GM12878 (cell line): Measurements from ENCODE around the gene FAM98C. TPM values are rescaled to one million over a fixed set of nuclear protein-coding genes. Genes with fewer than 3 reads are reported as not detected.

Experiments
- ATAC-seq: fragments of 200-7000 bp; cut with Tn5 transposase; 3 replicates; pipeline ENCODE4 v1.9.1; 2020; ENCODE audit warnings: mild to moderate bottlenecking, moderate library complexity
- BruUV-seq: library from RNA; stranded (reverse); fragments of 400-500 nt; replicated peaks from 2 replicates; lab custom pipeline; 2021; lab: Mats Ljungman, UMichigan
- CTCF ChIA-PET: fragments of 300-600 bp; sonication (Branson Sonifier 250); formaldehyde crosslinking; extraction: SDS; loops from one replicate; lab custom pipeline; 2021; ENCODE audit warnings: inconsistent platforms; lab: Yijun Ruan, JAX
- POLR2A ChIA-PET: fragments of 350-600 bp; formaldehyde crosslinking; extraction: SDS; loops from one replicate; lab custom pipeline; 2021; ENCODE audit warnings: inconsistent platforms; lab: Charles Lee
- RAD21 ChIA-PET: fragments of 300-600 bp; sonication (Branson Sonifier 250); formaldehyde crosslinking; loops from one replicate; lab custom pipeline; 2023; ENCODE audit warnings: antibody characterized with exemption; ENCODE audit not compliant: unreplicated experiment; lab: Charles Lee
- SMC1A ChIA-PET: fragments of 300-600 bp; sonication (Branson Sonifier 250); formaldehyde crosslinking; loops from one replicate; lab custom pipeline; 2023; ENCODE audit not compliant: unreplicated experiment, uncharacterized antibody; lab: Charles Lee
- DNase-seq: peaks from one replicate; pipeline ENCODE4 v3.0.0-alpha.2; 2011; ENCODE audit warnings: low read depth, low spot score
- FAIRE-seq: peaks from 3 replicates; lab custom pipeline; 2011; peaks lifted over from hg19 to GRCh38; lab: Jason Lieb, UNC
- H2AFZ ChIP-seq: 2 replicates; pipeline ENCODE4 v1.6.0; 2011; ENCODE audit warnings: low read depth, low read length, control low read depth; ENCODE audit not compliant: control insufficient read depth
- H3K27ac ChIP-seq: 2 replicates; pipeline ENCODE4 v1.5.1; 2011; ENCODE audit warnings: control low read depth; ENCODE audit not compliant: control insufficient read depth, insufficient read depth
- H3K27me3 ChIP-seq, 2 experiments: replicated peaks in 1 of 2; 2 replicates each; pipeline versions ENCODE4 v1.6.0 to v1.6.1; 2011; ENCODE audit warnings: low read length in 1 of 2; ENCODE audit not compliant: control insufficient read depth in 2 of 2, insufficient read depth in 2 of 2
- H3K36me3 ChIP-seq, 2 experiments: 2 replicates each; pipeline ENCODE4 v1.5.1; 2011; ENCODE audit warnings: low read length in 1 of 2; ENCODE audit not compliant: control insufficient read depth in 2 of 2, insufficient read depth in 2 of 2
- H3K4me1 ChIP-seq: 2 replicates; pipeline ENCODE4 v1.6.1; 2011; ENCODE audit warnings: mild to moderate bottlenecking, low read length, moderate library complexity, mixed read lengths; ENCODE audit not compliant: control insufficient read depth, insufficient read depth
- H3K4me2 ChIP-seq: 2 replicates; pipeline ENCODE4 v1.6.0; 2011; ENCODE audit warnings: control low read depth; ENCODE audit not compliant: control insufficient read depth, insufficient read depth
- H3K4me3 ChIP-seq: fragments of 200-600 bp; sonication (generic); 2 replicates; pipeline ENCODE4 v1.5.1; 2016
- H3K79me2 ChIP-seq: 2 replicates; pipeline ENCODE4 v1.6.0; 2011; ENCODE audit warnings: low read length; ENCODE audit not compliant: control insufficient read depth, insufficient read depth
- H3K9ac ChIP-seq: 2 replicates; pipeline ENCODE4 v1.8.0; 2011; ENCODE audit warnings: low read length, control low read depth, mixed read lengths; ENCODE audit not compliant: control insufficient read depth, insufficient read depth
- H3K9me3 ChIP-seq: replicated peaks from 3 replicates; pipeline ENCODE4 v1.5.1; 2011; ENCODE audit warnings: mild to moderate bottlenecking, low read length; ENCODE audit not compliant: control insufficient read depth, insufficient read depth
- H4K20me1 ChIP-seq: 2 replicates; pipeline ENCODE4 v1.6.0; 2011; ENCODE audit not compliant: control insufficient read depth, insufficient read depth
- CBFB ChIP-seq: IDR thresholded peaks from 2 replicates; pipeline ENCODE4 v1.6.1; 2016; ENCODE audit warnings: antibody characterized with exemption, low read depth
- GATAD2B ChIP-seq: fragments of 450-650 bp; conservative IDR thresholded peaks from 2 replicates; pipeline ENCODE4 v1.6.1; 2017; ENCODE audit warnings: low read depth, mild to moderate bottlenecking, moderate library complexity
- JUNB ChIP-seq: IDR thresholded peaks from 2 replicates; pipeline ENCODE4 v1.6.1; 2016; ENCODE audit warnings: antibody characterized with exemption, mild to moderate bottlenecking
- LARP7 ChIP-seq: fragments of 450-650 bp; IDR thresholded peaks from 2 replicates; pipeline ENCODE4 v1.6.1; 2017; ENCODE audit warnings: mild to moderate bottlenecking
- MYB ChIP-seq: fragments of 150-350 bp; IDR thresholded peaks from 2 replicates; pipeline ENCODE4 v1.6.1; 2014; ENCODE audit warnings: mild to moderate bottlenecking, low read depth, low read length, borderline replicate concordance
- PAX8 ChIP-seq: fragments of 450-650 bp; IDR thresholded peaks from 2 replicates; pipeline ENCODE4 v1.6.1; 2017; ENCODE audit warnings: mild to moderate bottlenecking, moderate library complexity
- RCOR1 ChIP-seq: conservative IDR thresholded peaks from 2 replicates; pipeline ENCODE4 v1.6.1; 2012; ENCODE audit warnings: low read depth, low read length, improper control_type of control experiment
- SMAD1 ChIP-seq: fragments of 450-650 bp; IDR thresholded peaks from 2 replicates; pipeline ENCODE4 v1.6.1; 2018; ENCODE audit warnings: mild to moderate bottlenecking, low read depth; ENCODE audit not compliant: partially characterized antibody
- SPI1 ChIP-seq: IDR thresholded peaks from 2 replicates; pipeline ENCODE4 v1.6.1; 2011; ENCODE audit warnings: low read depth, mild to moderate bottlenecking, low read length, moderate library complexity, borderline replicate concordance; ENCODE audit not compliant: insufficient read depth
- STAT1 ChIP-seq: fragments of 450-650 bp; conservative IDR thresholded peaks from 2 replicates; pipeline ENCODE4 v1.6.1; 2014; ENCODE audit warnings: antibody characterized with exemption, mild to moderate bottlenecking
- SUZ12 ChIP-seq: fragments of 200-600 bp; sonication (generic); IDR thresholded peaks from one replicate; pipeline ENCODE4 v1.6.1; 2018; ENCODE audit warnings: antibody characterized with exemption, mild to moderate bottlenecking; ENCODE audit not compliant: unreplicated experiment
- YY1 ChIP-seq: IDR thresholded peaks from 2 replicates; pipeline ENCODE4 v1.6.1; 2011; ENCODE audit warnings: low read depth, mild to moderate bottlenecking, low read length
- ZNF622 ChIP-seq: fragments of 450-650 bp; IDR thresholded peaks from 2 replicates; pipeline ENCODE4 v1.6.1; 2017; ENCODE audit warnings: mild to moderate bottlenecking, inconsistent platforms
- ZZZ3 ChIP-seq: IDR thresholded peaks from 2 replicates; pipeline ENCODE4 v1.6.1; 2011; ENCODE audit warnings: low read depth; ENCODE audit not compliant: control insufficient read depth, insufficient read length
- WGBS: methylation state at CpG from one replicate; pipeline ENCODE4 v1.1.6; 2016; ENCODE audit warnings: low lambda C conversion rate; ENCODE audit not compliant: insufficient replicate concordance, insufficient coverage; ENCODE audit errors: missing lambda C conversion rate; 5-methylcytosine and 5-hydroxymethylcytosine counted together
- in situ Hi-C: fragments of 300-500 bp; cut with MboI; formaldehyde crosslinking; loops from 9 replicates; pipeline ENCODE4 v1.14.3; 2018; ENCODE audit warnings: mixed read lengths
- intact Hi-C: fragments of 100-400 bp; cut with micrococcal nuclease; formaldehyde crosslinking; loops from one replicate; pipeline ENCODE4 v1.14.2; 2022; ENCODE audit not compliant: unreplicated experiment
- polyA plus RNA-seq, 11 experiments: library from polyadenylated mRNA; depleted of rRNA in 4 of 11; unstranded in 6 of 11; stranded (reverse) in 5 of 11; fragments of >200 nt; fragmentation: Nextera tagmentation in 4 of 11; fragmentation: Illumina TruSeq in 1 of 11; extraction: Ambion mirVana in 4 of 11; extraction: Trizol in 1 of 11; gene quantifications; 1 replicate in 1 of 11; 2 replicates in 10 of 11; pipeline versions ENCODE4 v1.2.1 to v1.2.3, GENCODE V29; 2011 to 2016; ENCODE audit warnings: inconsistent platforms in 2 of 11, missing spikeins in 2 of 11, low read depth in 1 of 11
- total RNA-seq, 4 experiments: library from RNA; depleted of rRNA in 3 of 4; stranded (reverse); fragments of >200 nt in 3 of 4; fragmentation: Illumina TruSeq in 1 of 4; extraction: Trizol in 1 of 4; gene quantifications; 2 replicates each; pipeline versions ENCODE4 v1.2.1 to v1.2.3, GENCODE V29; 2013 to 2021
- TF ChIP-seq, protein P1 (sequence below): fragments of 150-350 bp; IDR thresholded peaks from 2 replicates; pipeline ENCODE4 v1.6.1; 2016; ENCODE audit warnings: low read depth, low read length
- TF ChIP-seq, protein P2 (sequence below): IDR thresholded peaks from 2 replicates; pipeline ENCODE4 v1.6.1; 2011; ENCODE audit warnings: low read depth, low read length, improper control_type of control experiment, borderline replicate concordance
- TF ChIP-seq, protein P3 (sequence below): fragments of 450-650 bp; IDR thresholded peaks from 2 replicates; pipeline ENCODE4 v1.6.1; 2017; ENCODE audit warnings: antibody characterized with exemption, mild to moderate bottlenecking, moderate library complexity

The FAM98C gene
- total and polyA plus RNA-seq, 10 of the 15 experiments (the other 5 are each of a cell fraction or from before 2014, with no cell fraction given): 1.4 to 17.2 (median 9.5) TPM

DNA sequence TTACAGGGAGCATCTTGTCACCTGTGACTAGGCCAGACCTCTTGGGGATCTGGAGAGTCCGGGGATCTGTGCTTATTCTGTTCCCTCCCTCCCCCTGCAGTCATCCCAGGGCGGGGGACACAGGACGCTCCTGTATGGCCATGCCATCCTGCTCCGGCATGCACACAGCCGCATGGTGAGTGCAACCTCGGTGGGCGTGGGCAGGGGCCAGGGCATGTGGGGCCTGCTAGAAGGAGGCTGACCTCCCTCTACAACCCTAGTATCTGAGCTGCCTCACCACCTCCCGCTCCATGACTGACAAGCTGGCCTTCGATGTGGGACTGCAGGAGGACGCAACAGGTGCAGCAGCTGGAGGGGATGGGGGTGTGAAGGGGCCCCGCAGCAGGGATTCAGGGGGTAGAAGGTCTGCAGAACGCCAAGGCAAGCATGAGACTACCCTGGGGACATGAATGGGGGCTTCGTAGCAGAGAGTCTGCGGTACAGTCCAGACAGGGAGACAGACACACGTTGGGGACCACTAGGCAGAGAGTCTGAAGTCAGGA, 40.6 kb downstream of the FAM98C start:
- CTCF ChIA-PET: no interaction called here
- ATAC-seq: no peak
- no peak for TF ChIP-seq CBFB
- TF ChIP-seq PAX8: no peak
- no peak for TF ChIP-seq LARP7
- no peak for TF ChIP-seq RCOR1
- TF ChIP-seq JUNB: no peak
- TF ChIP-seq, protein P1, sequence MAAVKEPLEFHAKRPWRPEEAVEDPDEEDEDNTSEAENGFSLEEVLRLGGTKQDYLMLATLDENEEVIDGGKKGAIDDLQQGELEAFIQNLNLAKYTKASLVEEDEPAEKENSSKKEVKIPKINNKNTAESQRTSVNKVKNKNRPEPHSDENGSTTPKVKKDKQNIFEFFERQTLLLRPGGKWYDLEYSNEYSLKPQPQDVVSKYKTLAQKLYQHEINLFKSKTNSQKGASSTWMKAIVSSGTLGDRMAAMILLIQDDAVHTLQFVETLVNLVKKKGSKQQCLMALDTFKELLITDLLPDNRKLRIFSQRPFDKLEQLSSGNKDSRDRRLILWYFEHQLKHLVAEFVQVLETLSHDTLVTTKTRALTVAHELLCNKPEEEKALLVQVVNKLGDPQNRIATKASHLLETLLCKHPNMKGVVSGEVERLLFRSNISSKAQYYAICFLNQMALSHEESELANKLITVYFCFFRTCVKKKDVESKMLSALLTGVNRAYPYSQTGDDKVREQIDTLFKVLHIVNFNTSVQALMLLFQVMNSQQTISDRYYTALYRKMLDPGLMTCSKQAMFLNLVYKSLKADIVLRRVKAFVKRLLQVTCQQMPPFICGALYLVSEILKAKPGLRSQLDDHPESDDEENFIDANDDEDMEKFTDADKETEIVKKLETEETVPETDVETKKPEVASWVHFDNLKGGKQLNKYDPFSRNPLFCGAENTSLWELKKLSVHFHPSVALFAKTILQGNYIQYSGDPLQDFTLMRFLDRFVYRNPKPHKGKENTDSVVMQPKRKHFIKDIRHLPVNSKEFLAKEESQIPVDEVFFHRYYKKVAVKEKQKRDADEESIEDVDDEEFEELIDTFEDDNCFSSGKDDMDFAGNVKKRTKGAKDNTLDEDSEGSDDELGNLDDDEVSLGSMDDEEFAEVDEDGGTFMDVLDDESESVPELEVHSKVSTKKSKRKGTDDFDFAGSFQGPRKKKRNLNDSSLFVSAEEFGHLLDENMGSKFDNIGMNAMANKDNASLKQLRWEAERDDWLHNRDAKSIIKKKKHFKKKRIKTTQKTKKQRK: no peak
- TF ChIP-seq ZNF622: no peak
- TF ChIP-seq MYB: no peak
- TF ChIP-seq SPI1: no peak
- no peak for TF ChIP-seq SUZ12
- no peak for TF ChIP-seq GATAD2B
- TF ChIP-seq YY1: no peak
- TF ChIP-seq SMAD1: no peak
- TF ChIP-seq ZZZ3: no peak
- TF ChIP-seq, protein P2, sequence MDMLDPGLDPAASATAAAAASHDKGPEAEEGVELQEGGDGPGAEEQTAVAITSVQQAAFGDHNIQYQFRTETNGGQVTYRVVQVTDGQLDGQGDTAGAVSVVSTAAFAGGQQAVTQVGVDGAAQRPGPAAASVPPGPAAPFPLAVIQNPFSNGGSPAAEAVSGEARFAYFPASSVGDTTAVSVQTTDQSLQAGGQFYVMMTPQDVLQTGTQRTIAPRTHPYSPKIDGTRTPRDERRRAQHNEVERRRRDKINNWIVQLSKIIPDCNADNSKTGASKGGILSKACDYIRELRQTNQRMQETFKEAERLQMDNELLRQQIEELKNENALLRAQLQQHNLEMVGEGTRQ: no peak
- TF ChIP-seq, protein P3, sequence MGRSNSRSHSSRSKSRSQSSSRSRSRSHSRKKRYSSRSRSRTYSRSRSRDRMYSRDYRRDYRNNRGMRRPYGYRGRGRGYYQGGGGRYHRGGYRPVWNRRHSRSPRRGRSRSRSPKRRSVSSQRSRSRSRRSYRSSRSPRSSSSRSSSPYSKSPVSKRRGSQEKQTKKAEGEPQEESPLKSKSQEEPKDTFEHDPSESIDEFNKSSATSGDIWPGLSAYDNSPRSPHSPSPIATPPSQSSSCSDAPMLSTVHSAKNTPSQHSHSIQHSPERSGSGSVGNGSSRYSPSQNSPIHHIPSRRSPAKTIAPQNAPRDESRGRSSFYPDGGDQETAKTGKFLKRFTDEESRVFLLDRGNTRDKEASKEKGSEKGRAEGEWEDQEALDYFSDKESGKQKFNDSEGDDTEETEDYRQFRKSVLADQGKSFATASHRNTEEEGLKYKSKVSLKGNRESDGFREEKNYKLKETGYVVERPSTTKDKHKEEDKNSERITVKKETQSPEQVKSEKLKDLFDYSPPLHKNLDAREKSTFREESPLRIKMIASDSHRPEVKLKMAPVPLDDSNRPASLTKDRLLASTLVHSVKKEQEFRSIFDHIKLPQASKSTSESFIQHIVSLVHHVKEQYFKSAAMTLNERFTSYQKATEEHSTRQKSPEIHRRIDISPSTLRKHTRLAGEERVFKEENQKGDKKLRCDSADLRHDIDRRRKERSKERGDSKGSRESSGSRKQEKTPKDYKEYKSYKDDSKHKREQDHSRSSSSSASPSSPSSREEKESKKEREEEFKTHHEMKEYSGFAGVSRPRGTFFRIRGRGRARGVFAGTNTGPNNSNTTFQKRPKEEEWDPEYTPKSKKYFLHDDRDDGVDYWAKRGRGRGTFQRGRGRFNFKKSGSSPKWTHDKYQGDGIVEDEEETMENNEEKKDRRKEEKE: no peak
- no peak for TF ChIP-seq STAT1

More for the DNA sequence above, 40.6 kb downstream of the FAM98C start:
- ChIA-PET SMC1A (no interaction called here), POLR2A (no interaction called here), RAD21 (no interaction called here)
- WGBS: 52% methylated on average over 15 of the region's 15 CpGs
- no peak for DNase-seq
- intact Hi-C loops: no loop called here
- Histone ChIP-seq H3K9ac (no peak overlapping the region), H3K36me3 (no peaks in the 10 kb centered on the region), H3K9me3 (no peaks in the 10 kb centered on the region), H2AFZ (no peak overlapping the region), H3K27ac (no peak overlapping the region), H3K4me2 (no peak overlapping the region), H3K4me3 (no peak overlapping the region), H3K79me2 (no peaks in the 10 kb centered on the region), H4K20me1 (no peaks in the 10 kb centered on the region), H3K4me1 (no peaks in the 10 kb centered on the region), H3K27me3 (no peaks in the 10 kb centered on the region)
- no TSS peak for BruUV-seq
- no peak for FAIRE-seq
- in situ Hi-C loops: no loop called here
